Limb (tissue), 2 donors: ENCODE results near the gene SFT2D1.
"Not testable (repeated sequence)": the region's sequence is repeated elsewhere in the genome, so short reads cannot be mapped to it uniquely, and the experiment has no call there.

ENCODE experiments used
- DNase-seq, 2 donors: peaks; one replicate each; pipeline ENCODE4 v3.0.0-alpha.2; 2016; ENCODE audit errors: extremely low spot score in 2 of 2

The SFT2D1 gene

DNA sequence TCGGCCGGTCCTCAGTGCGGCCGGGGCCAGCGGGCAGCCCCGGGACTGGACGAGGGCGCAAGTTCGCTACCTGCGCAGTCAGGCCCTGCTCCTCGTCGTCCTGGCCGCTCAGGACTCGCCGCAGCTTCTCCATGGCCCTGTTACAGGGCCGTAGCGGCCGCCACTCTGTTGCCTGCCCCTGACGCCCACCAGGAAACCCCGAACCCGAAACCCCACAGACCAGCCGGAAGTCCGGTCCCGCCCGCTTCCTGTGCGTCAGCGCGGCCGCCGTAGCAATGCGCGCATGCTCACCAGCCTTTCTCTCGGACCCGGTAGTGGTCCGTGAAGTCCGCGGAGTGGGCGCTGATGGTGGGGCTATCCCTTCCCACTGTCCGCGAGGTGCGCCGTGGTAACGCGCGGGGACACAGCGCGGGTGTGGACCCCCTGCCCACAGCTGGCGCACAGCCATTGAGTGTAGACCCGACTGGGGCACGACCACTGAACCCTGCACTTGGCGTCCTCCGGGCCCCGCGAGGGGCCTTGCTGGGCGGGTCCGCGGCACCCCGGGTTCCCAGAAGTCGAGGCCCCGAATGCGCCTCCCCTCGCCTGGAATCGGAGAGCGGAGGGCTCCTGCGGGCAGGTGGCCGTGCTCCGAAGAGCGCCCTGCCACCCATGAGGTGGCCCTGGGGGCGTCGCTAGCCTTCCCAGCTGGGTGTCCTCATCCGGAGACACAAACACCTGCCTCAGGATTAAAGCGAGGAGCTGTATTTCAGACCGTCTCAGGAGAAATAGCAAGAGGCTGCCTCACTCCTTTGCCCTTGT lies at the start of gene SFT2D1:
SFT2D1 (minus strand) TSS at position 197 of the 801 bp plus-strand sequence; CDS start at position 133, 64 bp downstream.
- peak; percentile 86 to 94 for DNase-seq

DNA sequence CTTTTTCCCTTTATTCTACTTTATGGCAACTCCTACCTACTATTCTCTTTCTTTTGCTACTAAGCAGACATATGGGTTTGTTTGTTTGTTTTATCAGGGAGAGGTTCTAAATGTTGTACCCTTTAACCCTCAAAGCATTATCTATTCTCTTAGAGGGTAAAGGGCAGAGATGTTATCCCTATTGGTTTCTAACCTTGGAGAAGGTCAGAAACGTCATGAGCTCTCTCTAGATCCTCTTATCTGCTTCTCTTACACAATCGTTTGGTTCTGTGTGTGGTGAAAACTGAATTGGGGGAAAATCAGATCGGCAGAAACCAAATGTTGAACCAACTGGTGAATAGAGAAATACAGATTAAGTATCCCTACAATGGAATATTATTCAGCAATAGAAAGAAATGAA lies 46.8 kb upstream of the SFT2D1 start:
- DNase-seq, result no peak

DNA sequence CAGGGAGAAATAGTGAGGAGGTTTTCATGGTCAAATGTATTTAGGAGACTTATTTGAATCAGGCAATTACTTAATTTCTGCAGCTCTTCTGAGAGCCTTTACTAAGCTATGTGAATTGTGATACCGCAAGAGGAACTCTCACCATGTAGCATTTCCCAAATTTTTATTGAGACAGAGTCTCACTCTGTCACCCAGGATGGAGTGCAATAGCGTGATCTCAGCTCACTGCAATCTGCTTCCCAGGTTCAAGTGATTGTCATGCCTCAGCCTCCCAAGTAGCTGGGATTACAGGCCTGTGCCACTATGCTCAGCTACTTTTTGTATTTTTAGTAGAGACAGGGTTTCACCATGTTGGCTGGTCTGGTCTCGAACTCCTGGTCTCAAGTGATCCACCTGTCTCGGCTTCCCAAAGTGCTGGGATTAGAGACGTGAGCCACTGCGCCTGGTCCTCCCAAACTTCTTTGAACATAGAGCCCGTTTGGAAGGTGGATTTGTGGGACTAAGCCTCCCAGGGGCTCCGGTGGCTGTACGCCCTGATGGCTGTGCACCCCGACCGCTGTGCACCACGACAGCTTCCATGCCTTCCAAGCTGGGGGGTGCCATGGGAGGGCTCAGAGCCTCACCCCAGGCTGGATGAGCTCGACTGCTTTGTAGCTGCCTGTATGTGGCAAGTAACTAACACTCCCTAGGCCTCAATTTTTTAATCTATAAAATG lies 46.1 kb upstream of the SFT2D1 start:
- DNase-seq, result no peak

DNA sequence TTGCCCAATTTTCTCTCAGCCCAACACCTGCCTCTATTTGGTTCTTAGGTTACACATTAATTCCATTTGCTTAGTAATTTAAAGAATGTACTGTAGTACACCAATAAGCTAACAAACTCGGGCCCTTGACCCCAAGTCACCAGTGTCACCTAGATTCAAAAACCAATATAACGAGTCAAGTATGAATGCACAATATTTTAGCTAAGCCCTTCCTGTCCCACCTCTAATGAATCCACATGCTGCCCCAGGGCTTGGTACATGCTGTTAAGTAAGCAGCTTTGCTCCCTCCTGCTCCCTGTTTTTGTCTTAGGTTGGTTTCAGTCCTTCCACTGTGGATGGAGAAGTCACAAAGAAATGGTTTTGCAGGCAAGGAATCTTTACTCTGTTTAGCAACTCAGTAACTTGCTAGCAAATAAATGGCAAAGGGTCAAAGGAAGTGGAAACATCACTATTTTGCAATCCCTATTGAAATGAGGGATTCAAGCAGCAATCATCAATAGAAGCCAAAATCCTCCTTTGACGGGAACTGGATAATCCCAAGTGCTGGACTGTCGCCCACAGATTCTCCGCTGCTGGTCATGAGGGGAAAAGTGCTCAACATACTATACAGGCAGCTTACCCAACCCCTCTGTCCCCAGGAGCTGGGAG lies 45.4 kb upstream of the SFT2D1 start:
- no peak for DNase-seq

DNA sequence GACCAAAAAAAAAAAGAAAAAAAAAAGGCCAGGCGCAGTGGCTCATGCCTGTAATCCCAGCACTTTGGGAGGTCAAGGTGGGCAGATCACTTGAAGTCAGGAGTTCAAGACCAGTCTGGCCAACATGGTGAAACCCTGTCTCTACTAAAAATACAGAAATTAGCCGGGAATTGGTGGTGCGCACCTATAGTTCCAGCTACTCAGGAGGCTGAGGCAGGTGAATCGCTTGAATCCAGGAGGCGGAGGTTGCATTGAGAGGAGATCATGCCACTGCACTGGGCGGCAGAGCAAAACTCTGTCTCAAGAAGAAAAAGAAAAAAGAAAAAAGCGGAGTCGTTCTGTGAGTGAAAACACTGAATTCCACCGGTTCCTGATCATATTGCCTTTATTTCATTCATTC lies 44.8 kb upstream of the SFT2D1 start:
- DNase-seq, result not testable (repeated sequence)

DNA sequence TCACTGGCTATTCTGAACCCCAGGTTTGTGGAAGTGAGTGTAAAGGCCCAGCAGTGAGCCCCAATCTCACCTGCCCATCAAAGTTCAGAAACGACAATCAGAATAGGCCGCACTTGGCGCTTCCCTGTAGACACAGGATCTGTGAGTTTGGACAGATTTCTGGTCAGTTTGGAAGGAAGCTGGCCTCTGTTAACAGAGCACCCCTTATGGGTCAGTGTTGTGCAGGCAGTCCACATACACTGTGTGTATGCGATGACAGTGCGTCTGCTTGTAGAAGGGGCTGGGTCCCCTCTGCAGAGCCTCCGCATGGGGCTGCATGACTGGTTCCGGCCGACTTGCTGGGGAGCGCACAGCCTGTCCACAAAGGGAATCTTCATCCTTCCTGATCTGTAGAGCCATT lies 43.8 kb upstream of the SFT2D1 start:
- DNase-seq, result no peak

DNA sequence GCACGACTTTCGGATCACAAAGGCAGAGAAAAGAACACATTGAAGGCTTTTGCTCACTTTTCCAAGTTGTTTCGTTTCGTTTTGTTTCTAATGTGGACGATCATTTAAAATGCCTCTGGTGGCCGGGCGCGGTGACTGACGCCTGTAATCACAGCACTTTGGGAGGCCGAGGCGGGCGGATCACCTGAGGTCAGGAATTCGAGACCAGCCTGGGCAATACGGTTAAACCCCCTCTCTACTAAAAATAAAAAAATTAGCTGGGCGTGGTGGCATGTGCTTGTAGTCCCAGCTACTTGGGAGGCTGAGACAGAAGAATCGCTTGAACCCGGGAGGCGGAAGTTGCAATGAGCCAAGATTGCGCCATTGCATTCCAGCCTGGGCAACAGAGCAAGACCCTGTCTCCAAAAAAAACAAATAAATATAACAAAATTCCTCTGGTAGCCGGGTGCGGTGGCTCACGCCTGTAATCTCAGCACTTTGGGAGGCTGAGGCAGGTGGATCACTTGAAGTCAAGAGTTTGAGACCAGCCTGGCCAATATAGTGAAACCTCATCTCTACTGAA lies 41.5 kb upstream of the SFT2D1 start:
- DNase-seq, result not testable (repeated sequence)

DNA sequence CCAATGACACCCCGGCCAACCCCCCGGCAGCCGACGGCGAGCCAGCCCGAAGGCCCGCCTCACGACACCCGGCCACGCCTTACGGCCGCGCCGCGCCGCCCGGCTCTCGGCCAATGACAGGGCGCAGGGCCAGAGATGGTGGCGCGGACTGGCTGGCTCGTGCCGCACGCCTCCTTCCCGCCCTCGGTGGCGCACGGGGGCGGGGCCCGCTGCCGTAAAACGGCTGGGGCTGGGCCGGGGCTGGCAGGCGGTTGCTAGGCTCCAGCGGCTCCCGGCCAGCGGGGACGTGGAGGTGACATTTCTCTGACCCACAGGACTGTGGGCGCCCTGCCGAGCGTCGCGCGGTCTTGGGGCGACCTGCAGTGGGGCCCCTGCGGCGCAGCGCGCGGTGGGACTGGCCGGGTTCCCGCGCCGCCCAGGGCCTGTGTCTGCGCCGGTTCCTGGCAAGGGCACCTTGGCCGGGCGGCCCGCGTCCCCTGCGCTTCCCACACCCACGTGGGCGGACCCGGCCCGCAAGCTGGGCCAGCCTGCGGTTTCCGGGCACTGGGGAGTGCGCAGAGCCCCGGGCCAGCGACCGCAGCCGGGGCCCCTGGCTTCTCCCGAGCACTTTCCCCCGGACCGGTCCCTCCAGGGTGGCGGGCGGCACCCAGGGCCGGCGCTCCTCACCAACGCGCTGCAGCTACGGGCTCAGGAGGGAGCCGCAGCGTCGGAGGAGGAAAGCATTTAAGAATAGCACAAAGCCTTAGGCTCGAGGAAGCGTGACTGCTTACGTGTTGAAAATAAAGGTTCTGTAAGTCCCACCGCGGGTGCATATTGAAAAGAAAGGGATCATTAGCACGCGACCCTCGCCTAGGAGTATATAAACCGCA lies 40.8 kb upstream of the SFT2D1 start, which contains the start of gene MPC1:
MPC1 (minus strand) TSS at position 8 of the 869 bp plus-strand sequence. CDS start 64 bp downstream, outside the sequence.
- DNase-seq, result peak; percentile 96 to 99

DNA sequence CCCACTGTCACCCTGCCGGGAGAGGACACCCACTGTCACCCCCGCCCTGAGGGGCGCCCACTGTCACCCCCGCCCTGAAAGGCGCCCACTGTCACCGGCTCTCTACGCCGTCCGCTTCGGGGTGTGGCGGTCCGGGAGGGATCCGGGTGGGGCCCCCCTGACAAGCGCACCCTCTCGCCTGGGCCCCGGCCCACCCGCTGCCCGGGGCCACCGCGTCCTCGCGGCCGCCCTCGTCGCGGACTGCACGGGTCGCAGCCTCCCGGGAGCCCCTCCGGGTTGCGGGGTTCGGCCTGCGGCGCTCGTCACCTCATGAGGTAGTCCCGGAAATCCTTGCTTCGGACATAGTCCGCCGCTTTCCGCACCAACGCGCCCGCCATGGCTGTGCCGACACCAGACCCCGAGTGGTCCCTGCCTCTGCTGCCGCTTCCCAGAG lies 40.2 kb upstream of the SFT2D1 start:
- DNase-seq, result no peak

DNA sequence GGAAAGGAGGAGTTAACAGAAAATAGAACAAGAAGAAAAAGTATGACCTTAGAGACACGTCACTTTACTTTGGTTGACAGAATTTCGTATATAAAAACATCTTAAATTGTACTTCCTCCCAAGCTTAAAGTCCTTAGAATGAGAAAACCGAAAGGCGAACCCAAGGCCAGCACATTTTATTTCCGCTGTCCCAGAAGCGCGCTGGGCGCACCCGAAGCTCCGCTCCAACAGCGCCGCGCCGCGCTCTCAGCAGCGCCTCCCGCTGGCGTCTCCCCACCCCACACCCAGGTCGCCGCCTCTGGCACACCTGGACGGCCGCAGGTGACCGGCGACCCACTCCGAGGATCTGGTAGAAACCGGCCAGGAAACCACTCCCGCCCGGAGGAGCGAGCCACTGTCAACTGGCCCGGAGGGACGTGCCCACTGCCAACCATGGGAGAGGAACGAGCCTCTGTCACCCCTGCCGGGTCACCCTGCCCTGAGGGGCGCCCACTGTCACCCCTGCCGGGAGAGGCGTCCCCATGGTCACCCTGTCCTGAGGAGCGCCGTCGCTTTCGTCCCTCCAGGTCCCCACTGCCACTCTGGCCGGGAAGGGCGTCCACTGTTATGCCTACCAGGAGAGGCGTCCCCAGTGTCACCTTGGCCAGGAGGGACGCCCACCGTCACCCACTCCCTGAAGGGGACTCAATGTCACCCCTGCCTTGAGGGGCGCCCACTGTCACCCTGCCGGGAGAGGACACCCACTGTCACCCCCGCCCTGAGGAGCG lies 39.6 kb upstream of the SFT2D1 start:
- peak; percentile 30 to 74 for DNase-seq

DNA sequence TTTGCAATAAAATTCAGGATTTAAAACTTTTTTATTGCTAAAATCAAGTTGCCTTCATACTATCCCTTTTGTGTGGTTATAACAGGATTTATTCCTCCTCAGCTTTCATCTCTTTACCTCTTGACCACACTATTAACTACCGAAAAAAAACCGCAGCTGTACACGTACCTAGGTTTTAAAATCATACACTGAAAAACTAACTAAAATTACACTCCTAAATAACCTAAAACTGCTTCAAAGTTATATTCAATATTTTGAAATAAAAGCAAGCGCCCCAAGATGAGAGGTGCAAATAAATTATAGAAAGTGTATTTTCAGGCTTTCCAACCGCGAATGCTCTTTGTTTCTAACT lies 39.0 kb upstream of the SFT2D1 start:
- no peak for DNase-seq

DNA sequence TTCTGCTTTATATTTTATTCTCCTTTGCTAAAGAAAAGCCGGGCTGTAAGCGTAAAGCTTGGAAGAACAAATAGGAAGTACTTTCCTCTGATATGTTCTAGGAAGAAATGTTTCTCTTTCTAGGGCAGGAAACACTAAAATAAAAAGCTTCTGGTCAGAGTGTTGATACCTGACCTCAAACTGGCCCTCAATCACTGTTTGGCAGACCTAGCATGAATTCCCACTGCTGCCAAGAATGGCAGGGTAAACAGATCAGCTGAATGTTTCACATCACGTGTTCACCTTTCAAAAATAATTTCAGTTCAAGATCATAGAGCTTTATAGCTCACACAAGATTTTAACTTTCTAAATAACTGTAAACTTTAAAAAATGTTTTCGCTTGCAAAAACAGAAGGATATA lies 37.5 kb upstream of the SFT2D1 start:
- DNase-seq, result no peak

DNA sequence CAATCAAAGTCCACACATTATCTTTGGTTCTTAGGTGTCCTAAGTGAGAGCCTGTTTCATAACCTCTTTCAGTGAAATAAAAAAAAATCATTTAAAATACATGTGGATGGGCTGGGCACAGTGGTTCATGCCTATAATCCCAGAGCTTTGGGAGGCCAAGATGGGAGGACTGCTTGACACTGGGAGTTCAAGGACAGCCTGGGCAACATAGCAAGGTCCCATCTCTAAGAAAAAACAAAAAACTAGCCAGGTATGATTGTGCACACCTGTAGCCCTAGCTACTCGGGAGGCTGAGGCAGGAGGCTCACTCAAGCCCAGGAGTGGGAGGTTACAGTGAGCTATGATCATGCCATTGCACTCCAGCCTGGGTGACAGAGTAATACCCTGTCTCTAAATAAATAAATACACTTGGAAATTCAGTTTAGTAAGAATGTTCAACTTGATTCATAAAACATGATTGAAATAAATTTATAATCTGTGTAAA lies 36.8 kb upstream of the SFT2D1 start:
- no peak for DNase-seq

DNA sequence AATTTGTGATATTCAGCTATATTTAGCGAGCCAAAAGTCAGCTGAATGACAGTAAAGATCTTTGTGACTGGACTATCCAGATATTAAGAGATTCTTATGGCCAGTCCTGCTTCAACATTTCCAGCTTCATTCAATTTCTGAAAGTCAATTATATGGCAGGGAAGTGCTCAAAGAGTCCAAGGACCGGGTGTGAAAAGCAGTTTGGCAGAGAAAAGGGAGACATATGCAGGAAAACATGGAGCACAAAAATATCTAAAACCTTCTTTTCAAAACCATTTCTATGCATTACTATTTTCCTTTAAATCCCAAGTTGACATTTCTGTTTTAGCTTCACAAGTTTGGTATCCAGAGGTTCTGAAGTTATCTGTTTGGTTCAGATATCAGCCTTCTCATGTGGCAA lies 35.4 kb upstream of the SFT2D1 start:
- DNase-seq, result no peak

DNA sequence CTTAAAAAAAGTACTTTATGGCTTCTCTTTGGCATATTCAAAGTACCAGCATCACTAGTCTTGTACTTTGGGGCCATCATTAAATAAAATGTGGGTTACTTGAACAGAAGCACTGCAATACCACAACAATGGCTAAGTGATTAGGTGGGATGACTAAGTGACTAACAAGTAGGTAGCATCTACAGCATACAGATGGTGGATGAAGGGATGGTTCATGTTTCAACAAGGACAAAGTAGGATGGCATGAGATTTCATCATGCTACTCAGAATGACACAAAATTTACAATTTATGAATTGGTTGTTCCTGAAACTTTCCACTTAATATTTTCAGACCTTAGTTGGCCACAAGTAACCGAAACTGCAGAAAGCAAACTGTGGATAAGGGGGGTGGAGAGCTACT lies 32.7 kb upstream of the SFT2D1 start:
- no peak for DNase-seq

DNA sequence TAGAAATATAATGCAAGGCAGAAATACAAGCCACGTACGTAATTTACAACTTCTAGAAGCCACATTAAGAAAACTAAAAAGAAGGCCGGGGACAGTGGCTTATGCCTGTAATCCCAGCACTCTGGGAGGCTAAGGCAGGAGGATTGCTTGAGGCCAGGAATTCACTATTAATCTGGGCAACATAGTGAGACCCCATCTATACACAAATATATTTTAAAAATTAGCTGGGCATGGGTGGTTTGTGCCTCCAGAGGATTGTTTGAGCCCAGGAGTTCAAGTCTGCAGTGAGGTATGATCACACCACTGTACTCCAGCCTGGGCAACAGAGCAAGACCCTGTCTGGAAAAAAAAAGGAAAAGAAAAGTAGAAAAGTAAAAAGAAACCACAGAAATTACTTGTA lies 28.1 kb upstream of the SFT2D1 start:
- no peak for DNase-seq

DNA sequence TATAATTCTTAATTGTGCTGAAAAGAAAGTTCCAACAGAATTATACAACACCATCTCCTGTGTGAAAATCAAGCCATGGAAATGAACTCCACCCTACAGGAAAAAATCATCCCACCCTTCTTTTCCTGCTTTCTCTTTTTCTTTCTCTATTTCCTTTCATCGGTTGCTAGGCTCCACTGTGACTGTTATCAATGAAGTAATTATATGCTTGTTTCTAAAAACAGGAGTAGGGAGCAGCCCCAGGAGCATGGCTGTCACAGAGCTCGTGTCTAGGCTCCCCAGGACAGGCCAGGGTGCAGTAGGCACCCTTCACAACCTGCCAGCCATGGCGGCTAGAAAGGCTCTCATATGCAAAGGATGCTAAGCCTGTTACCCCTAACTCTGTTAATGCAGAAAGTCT lies 27.4 kb upstream of the SFT2D1 start:
- DNase-seq, result no peak

DNA sequence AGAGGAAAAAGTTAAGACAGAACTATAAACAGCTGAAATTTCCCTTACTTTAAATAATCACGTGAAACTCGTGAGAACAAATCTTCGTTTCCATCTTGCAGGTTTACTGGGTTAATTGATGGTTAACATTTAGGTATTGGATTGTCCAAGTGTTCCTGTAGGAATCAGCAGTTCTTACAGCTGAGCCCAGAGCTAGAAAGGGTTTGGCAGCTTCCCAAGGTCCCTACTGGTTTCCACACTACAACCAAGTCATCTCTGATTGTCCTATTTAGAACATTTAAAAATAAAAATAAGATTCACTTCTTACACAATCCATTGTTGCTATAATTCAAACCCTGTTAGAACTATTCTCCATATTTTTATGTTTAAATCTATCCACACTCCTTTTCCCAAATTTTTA lies 24.6 kb upstream of the SFT2D1 start:
- DNase-seq, result no peak

DNA sequence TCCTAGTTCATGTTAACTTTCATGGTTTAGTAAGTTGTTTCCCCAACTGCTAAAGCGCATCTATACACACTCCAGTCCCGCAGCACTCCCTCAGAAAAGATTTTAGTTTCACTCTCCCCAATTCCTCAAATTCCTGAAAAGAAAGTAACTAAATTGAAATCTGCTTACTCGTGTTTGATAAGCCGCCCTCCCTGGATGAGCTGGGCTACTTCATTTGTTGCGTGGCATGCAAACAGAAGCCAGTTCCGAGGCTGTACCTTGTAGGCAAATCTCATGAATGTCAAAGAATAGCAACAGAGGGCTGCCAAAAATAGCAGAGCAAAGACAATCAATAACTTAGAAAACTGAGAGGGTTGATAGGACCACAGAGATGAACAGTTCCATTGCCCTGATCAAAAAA lies 23.5 kb upstream of the SFT2D1 start:
- no peak for DNase-seq

DNA sequence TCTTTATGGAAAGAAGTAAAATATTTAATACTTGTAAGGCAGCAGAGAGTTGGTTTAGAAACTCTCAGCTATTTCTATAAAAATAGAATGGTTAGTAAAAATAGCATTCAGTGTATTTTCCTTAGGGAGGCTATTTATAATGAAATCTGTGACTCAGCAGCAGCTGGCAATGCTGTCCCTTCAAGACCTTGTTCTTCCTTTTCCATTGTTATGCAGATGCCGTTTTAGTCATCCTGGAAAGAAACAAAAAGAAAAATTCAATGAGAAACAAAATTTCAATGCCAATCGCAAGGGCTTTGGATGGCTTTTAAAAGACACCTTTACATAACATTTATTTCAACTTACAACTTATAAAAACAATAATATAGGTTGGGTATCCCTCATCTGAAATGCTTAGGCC lies 22.9 kb upstream of the SFT2D1 start:
- no peak for DNase-seq
